Measurements from ENCODE around the gene GPRC5B.

GPRC5B gene

DNA sequence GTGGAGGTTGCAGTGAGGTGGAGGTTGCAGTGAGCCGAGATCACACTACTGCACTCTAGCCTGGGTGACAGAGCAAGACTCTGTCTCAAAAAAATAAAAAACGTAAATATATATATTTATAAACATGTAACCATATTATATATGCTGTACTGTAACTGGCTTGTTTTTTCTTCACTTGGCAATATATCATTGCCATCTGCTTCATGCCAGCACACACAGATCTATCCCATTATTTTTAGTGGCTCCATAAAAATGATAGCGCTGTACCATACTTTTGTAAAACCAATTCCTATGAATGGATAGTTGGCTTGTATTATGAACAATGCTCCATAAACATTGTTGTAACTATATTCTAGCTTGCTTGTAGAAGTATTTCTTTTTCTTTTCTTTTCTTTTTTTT, 49.5 kb downstream of the GPRC5B start:
- H3K27ac ChIP-seq: no peak overlapping the region
- no peak for TF ChIP-seq ZFX (IDR thresholded peaks at IDR 0.05)
- TF ChIP-seq, protein P1, sequence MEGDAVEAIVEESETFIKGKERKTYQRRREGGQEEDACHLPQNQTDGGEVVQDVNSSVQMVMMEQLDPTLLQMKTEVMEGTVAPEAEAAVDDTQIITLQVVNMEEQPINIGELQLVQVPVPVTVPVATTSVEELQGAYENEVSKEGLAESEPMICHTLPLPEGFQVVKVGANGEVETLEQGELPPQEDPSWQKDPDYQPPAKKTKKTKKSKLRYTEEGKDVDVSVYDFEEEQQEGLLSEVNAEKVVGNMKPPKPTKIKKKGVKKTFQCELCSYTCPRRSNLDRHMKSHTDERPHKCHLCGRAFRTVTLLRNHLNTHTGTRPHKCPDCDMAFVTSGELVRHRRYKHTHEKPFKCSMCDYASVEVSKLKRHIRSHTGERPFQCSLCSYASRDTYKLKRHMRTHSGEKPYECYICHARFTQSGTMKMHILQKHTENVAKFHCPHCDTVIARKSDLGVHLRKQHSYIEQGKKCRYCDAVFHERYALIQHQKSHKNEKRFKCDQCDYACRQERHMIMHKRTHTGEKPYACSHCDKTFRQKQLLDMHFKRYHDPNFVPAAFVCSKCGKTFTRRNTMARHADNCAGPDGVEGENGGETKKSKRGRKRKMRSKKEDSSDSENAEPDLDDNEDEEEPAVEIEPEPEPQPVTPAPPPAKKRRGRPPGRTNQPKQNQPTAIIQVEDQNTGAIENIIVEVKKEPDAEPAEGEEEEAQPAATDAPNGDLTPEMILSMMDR (conservative IDR thresholded peaks at IDR 0.05): no peak

DNA sequence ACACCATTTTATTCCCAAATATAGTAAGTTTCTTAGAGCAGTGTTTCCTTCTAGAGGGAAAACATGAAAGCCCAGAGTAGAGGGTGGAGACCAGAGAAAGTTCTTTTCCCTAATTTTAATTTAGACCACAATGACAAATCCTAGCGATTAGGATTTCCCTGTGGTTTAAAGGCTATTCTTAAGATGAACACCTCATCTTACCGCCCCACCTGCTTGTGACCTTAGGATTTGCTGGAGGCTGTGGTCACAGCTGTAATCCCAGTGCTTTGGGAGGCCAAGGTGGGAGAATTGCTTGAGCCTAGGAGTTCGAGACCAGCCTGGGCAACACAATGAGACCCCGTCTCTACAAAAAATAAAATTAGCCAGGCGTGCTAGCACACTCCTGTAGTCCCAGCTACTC, 51.1 kb downstream of the GPRC5B start:
- H3K27ac ChIP-seq: no peak overlapping the region
- no peak for TF ChIP-seq ZFX (IDR thresholded peaks at IDR 0.05)
- TF ChIP-seq, protein P1 (conservative IDR thresholded peaks at IDR 0.05): no peak

DNA sequence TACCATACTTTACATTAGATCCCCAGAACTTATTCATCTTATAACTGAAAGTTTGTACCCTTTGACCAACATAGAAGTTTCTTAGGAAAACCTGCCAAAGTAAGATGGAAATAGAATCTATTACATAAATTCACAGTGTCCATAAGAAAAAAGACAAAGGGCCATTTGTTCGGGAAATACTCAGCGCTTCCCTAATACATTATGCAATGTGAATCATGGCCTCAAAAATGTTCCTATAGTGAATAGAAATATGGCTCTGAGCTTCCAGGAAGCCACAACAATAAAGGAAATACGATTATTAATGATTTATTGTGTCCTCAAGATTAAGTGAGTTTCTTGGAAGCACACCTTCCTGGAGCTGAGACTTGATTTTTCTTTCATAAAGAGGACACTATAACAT, 51.5 kb downstream of the GPRC5B start:
- TF ChIP-seq, protein P1 (conservative IDR thresholded peaks at IDR 0.05): no peak
- no peak for TF ChIP-seq ZFX (IDR thresholded peaks at IDR 0.05)
- H3K27ac ChIP-seq: no peak overlapping the region

DNA sequence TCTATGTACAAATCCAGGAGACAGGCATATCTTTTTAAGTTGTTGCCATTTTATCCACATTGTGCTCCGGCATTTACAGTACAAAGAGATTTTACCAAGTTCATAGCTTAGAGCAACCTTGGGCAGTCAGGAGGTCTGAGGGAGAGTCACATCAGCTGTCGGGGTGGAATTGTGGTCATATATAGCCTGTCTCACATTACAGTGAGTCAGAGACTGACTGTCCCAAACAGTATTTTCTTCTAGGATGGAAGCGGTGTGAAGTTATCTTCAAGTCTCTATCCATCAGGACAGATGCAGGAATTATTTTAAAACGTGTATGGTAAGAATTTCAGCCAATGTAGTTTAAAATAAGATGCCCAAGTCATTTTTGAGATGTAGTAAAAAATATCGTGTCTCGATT, 53.0 kb downstream of the GPRC5B start:
- no peak overlapping the region for H3K27ac ChIP-seq
- no peak for TF ChIP-seq ZFX (IDR thresholded peaks at IDR 0.05)
- TF ChIP-seq, protein P1 (conservative IDR thresholded peaks at IDR 0.05): no peak

DNA sequence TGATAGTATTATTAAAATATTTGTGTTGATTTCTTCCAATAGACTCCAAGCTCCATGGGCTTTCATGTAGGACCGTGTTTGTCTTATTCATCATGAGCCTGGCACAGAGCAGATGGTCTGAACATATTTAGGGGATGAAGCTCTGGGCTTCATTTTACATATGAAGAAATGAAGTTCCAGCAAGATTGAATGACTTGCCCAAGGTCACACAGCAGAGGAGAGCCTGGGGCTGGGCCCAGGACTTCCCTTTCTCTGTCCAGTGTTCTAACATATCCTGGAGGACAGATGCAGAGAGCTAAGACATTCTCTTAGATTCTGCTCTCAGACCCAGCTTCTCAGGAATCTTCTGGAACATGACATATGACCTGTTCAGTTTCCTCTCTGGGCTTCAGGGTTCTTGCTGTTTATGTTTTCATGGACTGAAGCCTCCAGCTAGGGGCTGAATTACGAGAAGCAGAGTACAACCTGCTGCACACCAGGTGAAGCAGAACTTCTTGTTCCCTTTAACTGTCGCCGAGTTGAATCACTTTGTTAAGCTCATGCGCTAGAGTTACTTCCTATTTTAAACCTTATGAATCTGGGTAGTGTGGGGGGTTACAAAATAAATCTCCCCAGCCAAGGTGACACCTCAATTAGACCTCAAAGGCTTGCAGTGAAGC, 53.6 kb downstream of the GPRC5B start:
- H3K27ac ChIP-seq: no peak overlapping the region
- TF ChIP-seq, protein P1 (conservative IDR thresholded peaks at IDR 0.05): no peak
- no peak for TF ChIP-seq ZFX (IDR thresholded peaks at IDR 0.05)

DNA sequence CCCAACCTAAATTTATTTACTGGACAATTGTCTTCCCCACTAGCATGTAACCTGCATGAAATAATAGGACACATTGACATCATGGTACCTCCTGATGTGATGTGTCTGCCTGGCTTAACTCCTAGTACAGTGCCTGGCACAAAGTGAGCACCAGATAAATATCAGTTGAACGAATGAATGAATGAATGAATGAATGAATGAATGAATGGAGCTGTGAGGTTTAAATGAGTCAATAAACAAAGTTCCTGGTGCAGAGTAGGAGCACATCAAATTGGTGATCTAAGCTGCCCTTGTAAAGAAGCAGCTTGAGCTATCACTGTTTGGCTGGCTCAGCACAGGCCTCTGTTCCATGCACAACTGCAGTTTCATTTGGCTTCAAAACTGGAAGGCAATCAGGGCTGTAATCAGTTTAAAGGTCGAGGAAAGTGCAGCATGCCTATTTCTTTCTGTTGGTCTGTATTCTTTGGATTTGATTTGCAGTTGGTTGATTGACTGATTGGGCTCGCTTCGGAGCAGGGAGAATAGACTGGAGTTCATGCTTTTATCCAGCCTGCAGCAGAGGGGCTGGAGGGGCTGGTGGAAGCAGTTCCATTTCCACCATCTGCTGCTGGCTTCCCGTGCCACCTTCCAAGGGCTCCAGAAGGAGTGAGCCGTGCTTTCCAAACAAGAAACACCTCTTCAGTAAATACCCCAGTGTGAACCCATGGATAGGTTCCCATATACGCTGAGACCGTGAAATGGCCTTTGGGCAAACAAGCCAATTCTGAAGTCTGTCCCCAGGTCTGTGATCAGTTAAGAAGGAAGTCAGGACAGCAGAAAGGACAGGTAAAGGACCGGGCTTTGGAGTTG, 54.6 kb downstream of the GPRC5B start:
- no peak overlapping the region for H3K27ac ChIP-seq
- TF ChIP-seq ZFX (IDR thresholded peaks at IDR 0.05): no peak
- TF ChIP-seq, protein P1 (conservative IDR thresholded peaks at IDR 0.05): no peak

DNA sequence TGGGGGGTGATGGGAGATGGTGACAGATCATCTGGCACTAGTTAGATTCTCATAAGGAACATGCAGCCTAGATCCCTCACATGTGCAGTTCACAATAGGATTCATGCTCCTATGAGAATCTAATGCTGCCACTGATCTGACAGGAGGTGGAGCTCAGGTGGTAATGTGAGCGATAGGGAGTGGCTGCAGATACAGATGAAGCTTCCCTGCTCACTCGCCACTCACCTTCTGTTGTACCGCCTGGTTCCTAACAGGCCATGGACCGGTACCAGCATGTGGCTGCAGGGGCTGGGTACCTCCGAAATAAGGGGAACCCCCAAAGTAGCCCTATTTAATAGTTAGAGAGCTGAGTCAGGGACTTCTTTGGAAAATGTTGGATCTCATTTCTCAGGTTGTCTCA, 60.4 kb downstream of the GPRC5B start:
- TF ChIP-seq, protein P1 (conservative IDR thresholded peaks at IDR 0.05): no peak
- no peak for TF ChIP-seq ZFX (IDR thresholded peaks at IDR 0.05)
- no peak overlapping the region for H3K27ac ChIP-seq
